Stimulated activated naive CD8-positive, alpha-beta T cell treated with anti-CD3 and anti-CD28 coated beads, Interleukin-15, Interleukin-2, amounts not matched to agents 100 ng/mL and 50 ng/mL, for 24 hours (primary cell): ENCODE measurements around the gene OR8B3.
"Not testable (repeated sequence)": the region's sequence is repeated elsewhere in the genome, so short reads cannot be mapped to it uniquely, and the experiment has no call there.

ENCODE experiments used
- H3K27ac Mint-ChIP-seq: one replicate; pipeline ENCODE4 v1.8.0; 2021; ENCODE audit warnings: mild to moderate bottlenecking, mixed read lengths
- H3K27me3 Mint-ChIP-seq: one replicate; pipeline ENCODE4 v1.8.0; 2021; ENCODE audit warnings: mixed read lengths
- H3K36me3 Mint-ChIP-seq: one replicate; pipeline ENCODE4 v1.8.0; 2021; ENCODE audit warnings: low read depth, mixed read lengths
- H3K4me1 Mint-ChIP-seq: one replicate; pipeline ENCODE4 v1.8.0; 2021; ENCODE audit warnings: low read depth, mixed read lengths
- H3K4me3 Mint-ChIP-seq: one replicate; pipeline ENCODE4 v1.8.0; 2021; ENCODE audit warnings: mild to moderate bottlenecking, mixed read lengths
- H3K9me3 Mint-ChIP-seq: one replicate; pipeline ENCODE4 v1.8.0; 2021; ENCODE audit warnings: mixed read lengths

OR8B3 gene

DNA sequence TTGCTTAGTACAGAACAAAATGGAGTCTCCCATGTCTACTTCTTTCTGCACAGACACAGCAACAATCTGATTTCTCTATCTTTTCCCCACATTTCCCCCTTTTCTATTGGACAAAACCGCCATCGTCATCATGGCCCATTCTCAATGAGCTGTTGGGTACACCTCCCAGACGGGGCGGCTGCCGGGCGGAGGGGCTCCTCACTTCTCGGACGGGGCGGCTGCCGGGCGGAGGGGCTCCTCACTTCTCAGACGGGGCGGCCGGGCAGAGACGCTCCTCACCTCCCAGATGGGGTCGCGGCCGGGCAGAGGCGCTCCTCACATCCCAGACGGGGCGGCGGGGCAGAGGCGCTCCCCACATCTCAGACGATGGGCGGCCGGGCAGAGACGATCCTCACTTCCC is 4.4 kb upstream of the OR8B3 start:
- H3K4me3 Mint-ChIP-seq, H3K36me3 Mint-ChIP-seq, H3K9me3 Mint-ChIP-seq, H3K27ac Mint-ChIP-seq, H3K27me3 Mint-ChIP-seq, H3K4me1 Mint-ChIP-seq: not testable (repeated sequence)

- Mint-ChIP-seq H3K36me3 (no peaks in the 10 kb centered on the region), H3K4me1 (no peaks in the 10 kb centered on the region), H3K27me3 (peaks cover 3% of the 10 kb centered on the region), H3K9me3 (no peaks in the 10 kb centered on the region), H3K27ac (no peak overlapping the region), H3K4me3 (no peak overlapping the region)
Observed at GRCh38 chr11:124402326-124402922, 3.6 kb upstream of the OR8B3 start.

GRCh38 chr11:124396847-124397246 is 2.0 kb downstream of the OR8B3 start:
- not testable (repeated sequence) for H3K9me3 Mint-ChIP-seq, H3K27ac Mint-ChIP-seq, H3K36me3 Mint-ChIP-seq, H3K4me1 Mint-ChIP-seq, H3K27me3 Mint-ChIP-seq, H3K4me3 Mint-ChIP-seq

DNA sequence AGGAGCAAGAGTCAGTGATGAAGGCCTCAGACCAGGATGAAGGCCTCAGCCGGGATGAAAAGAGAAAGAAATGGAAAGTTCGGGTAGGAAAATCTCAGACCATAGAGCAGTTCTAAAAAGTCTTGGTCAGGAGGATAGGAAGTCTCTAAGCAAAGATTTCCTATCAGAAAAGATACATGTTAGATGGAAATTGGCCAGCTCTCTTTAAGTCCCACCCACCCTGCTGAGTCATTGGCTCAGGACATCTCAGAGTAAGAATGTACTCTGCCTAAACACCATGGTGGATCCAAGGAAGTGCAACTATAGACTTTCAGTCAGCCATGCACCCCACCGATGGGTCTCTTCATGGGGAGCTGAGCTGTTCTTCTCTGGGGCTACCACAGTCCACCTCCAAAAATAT is 4.4 kb downstream of the OR8B3 start:
- no peak overlapping the region for H3K4me3 Mint-ChIP-seq
- no peak overlapping the region for H3K27ac Mint-ChIP-seq
- H3K27me3 Mint-ChIP-seq: peaks cover 8% of the 10 kb centered on the region
- no peaks in the 10 kb centered on the region for H3K36me3 Mint-ChIP-seq
- H3K4me1 Mint-ChIP-seq: no peaks in the 10 kb centered on the region
- H3K9me3 Mint-ChIP-seq: no peaks in the 10 kb centered on the region

GRCh38 chr11:124384399-124384798 is 14.4 kb downstream of the OR8B3 start, which contains the start of gene OR8B2:
Gene OR8B2, minus strand, starts transcription at chr11:124384499. Its CDS starts 1,156 bp downstream, at chr11:124383343.
- H3K4me1 Mint-ChIP-seq: no peaks in the 10 kb centered on the region
- H3K4me3 Mint-ChIP-seq: no peak within 1 kb of the TSS
- no peaks in the 10 kb centered on the region for H3K36me3 Mint-ChIP-seq
- H3K27me3 Mint-ChIP-seq: peaks cover 3% of the 10 kb centered on the region
- H3K27ac Mint-ChIP-seq: no peak within 1 kb of the TSS
- H3K9me3 Mint-ChIP-seq: no peaks in the 10 kb centered on the region

DNA sequence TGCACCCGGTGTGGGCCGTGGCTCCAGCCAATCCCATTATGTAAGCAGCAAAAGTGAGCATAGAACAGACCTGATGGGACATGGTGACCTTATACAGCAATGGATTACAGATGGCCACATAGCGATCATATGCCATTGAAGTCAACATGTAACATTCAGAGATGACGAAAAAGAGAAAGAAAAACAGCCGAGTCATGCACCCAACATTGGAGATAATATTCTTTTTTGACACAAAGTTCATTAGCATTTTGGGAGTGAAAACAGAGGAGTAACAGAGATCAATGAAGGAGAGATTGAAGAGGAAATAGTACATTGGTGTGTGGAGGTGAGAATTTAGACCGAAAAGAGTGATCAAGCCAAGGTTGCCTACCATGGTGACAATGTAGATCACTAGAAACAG is 16.0 kb downstream of the OR8B3 start:
- H3K4me3 Mint-ChIP-seq, H3K27ac Mint-ChIP-seq, H3K4me1 Mint-ChIP-seq, H3K9me3 Mint-ChIP-seq, H3K36me3 Mint-ChIP-seq, H3K27me3 Mint-ChIP-seq: not testable (repeated sequence)

- H3K4me3 Mint-ChIP-seq: no peak overlapping the region
- H3K36me3 Mint-ChIP-seq: no peaks in the 10 kb centered on the region
- H3K9me3 Mint-ChIP-seq: no peaks in the 10 kb centered on the region
- H3K27ac Mint-ChIP-seq: no peak overlapping the region
- no peaks in the 10 kb centered on the region for H3K27me3 Mint-ChIP-seq
- no peaks in the 10 kb centered on the region for H3K4me1 Mint-ChIP-seq
Observed at GRCh38 chr11:124380585-124380984, 18.2 kb downstream of the OR8B3 start.

- Mint-ChIP-seq H3K4me3 (no peak overlapping the region), H3K9me3 (no peaks in the 10 kb centered on the region), H3K27ac (no peak overlapping the region), H3K27me3 (no peaks in the 10 kb centered on the region), H3K4me1 (no peaks in the 10 kb centered on the region), H3K36me3 (no peaks in the 10 kb centered on the region)
Observed at GRCh38 chr11:124376280-124376679, 22.5 kb downstream of the OR8B3 start.

DNA sequence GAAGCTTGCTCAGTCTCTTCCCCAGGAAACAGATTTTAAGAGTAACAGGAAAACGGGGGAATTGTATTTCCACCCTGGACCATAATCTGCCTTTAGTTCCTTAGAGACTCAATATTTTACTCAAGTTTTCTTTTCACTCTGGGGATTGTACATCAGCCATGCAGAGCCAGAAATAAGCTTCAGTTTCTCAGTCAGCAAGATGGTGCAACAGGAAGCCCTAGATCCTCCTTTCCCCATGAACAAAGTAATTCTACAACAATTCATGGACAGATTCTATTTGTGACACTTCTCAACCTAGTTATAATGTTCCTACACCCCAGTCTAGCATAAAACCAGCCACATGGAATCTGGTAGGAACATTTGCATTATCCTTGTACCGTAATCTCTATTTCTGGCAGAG is 39.3 kb downstream of the OR8B3 start:
- Mint-ChIP-seq H3K4me3 (no peak overlapping the region), H3K27me3 (peaks cover 3% of the 10 kb centered on the region), H3K27ac (no peak overlapping the region), H3K4me1 (no peaks in the 10 kb centered on the region), H3K36me3 (no peaks in the 10 kb centered on the region), H3K9me3 (peaks cover 7% of the 10 kb centered on the region)

GRCh38 chr11:124346311-124346955 is 52.4 kb downstream of the OR8B3 start:
- Mint-ChIP-seq H3K27ac (no peak overlapping the region), H3K36me3 (no peaks in the 10 kb centered on the region), H3K4me3 (no peak overlapping the region), H3K27me3 (peaks cover 4% of the 10 kb centered on the region), H3K4me1 (no peaks in the 10 kb centered on the region), H3K9me3 (peaks cover 8% of the 10 kb centered on the region)
